ENCODE data around the gene SYNC.
"Not testable (repeated sequence)": the region's sequence is repeated elsewhere in the genome, so short reads cannot be mapped to it uniquely, and the experiment has no call there.

Gene SYNC

DNA sequence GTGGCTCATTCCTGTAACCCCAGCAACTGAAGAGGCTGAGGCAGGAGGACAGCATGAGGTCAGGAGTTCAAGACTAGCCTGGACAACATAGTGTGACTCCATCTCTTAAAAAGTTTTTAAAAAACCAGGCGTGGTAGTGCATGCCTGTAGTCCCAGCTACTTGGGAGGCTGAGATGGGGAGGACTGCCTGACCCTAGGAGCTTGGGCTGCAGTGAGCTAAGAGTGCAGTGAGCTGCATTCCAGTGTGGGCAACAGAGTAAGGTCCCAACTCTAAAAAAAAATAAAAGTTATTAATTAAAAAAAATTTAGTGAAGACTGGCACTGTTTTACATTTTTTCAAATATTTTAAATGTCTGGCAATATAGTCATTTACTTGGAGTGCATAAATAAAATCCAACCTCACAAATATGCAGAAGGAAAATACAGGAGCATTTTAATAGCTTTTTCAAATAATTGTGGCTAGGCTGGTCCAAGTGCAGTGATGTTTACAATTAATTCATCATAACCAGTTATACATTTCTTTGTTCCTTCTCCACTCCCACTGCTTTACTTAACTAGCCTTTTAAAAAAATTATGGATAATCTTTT, 63.0 kb downstream of the SYNC start:
- DNase-seq = no peak

DNA sequence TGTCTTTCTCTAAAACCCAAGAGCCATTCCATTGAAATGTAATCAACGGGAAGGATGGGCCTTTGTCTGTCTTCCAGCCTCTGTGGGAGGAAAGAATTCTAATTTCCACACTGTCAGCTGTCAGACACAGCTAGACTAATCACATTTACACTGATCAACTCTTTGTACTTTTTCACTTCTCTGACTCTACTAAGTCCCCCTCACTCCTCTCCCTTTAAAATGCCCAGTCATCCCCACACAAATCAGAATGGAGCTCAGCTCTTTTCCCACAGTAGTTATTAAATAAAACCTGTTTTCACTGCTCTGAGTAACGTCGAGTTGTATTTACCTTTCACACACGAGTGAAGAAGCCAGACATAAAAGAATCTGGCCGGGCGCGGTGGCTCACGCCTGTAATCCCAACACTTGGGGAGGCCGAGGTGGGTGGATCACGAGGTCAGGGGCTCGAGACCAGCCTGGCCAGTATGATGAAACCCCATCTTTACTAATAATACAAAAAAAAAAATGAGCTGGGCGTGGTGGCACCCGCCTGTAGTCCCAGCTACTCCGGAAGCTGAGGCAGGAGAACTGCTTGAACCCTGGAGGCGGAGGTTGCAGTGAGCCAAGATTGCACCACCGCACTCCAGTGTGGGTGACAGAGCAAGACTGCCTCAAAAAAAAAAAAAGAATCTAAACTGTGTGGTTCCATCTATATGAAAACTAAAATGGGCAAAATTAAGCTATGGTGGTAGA, 65.5 kb downstream of the SYNC start:
- DNase-seq = no peak

DNA sequence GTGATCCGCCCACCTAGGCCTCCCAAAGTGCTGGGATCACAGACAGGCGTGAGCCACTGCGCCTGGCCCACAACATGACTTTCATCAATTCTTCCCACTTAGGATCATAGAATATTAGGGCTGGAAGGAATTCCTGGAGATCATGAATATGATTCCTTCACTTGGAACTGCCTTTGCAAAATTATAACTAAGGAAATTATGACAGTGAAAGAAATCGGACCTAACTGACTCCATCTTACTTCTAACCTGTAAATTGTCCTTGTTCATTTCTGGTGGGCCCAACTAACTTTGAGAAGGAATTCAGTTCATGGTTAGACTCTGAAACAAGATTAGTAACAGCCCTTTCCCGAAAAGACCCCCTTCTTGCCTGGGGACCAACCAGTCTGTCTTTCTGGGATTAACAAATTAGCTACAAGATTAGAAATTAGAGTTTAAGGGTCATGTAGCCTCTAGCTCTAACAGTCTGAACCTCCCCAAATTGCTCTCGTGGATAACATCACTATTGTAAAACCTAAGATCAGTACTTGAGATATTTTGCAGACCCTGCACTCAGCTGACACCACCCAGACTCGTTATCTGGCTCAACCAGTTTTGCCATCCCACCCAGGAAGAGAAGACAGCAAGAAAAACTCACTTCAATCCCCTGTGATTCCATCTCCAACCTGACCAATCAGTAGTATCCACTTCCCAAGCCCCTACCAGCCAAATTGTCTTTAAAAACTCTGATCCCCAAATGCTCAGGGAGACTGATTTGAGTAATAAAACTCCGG, 66.9 kb downstream of the SYNC start:
- no peak for DNase-seq

DNA sequence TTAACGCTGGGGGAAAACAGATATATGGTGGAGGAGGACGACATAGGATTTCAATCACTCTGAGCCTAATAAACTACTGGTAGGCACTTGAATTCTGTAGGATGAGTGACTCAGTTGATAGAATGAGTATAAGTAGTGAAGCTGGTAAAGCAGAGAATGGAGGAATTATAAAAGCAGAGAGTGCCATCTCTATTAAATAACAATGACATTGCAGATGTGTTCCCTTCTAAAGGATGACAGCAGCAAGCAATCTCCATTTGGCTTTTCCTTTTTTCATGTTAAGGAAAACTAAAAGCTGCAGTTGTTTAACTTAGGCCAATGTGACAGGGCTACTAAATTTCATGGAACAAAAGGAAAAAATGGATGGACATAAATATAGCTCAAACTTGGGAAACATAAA, 69.7 kb downstream of the SYNC start:
- DNase-seq = no peak

DNA sequence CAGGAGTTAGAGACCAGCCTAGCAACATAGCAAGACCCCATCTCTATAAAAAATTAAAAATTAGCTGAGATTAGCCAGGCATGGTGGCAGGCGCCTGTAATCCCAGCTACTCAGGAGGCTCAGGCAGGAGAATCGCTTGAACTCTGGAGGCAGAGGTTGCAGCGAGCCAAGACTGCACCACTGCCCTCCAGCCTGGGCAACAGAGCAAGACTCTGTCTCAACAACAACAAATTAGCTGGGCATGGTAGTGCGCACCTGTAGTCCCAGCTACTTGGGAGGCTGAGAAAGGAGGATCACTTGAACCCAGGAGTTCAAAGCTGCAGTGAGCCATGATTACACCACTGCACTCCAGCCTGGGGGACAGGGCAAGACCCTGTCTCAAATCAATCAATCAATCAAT, 72.4 kb downstream of the SYNC start:
- not testable (repeated sequence) for DNase-seq
